SK-N-MC (cell line): ENCODE data around the gene CDC16.

Source experiments
- EZH2 ChIP-seq: fragments of 200-600 bp; sonication (generic); IDR thresholded peaks from one replicate; pipeline ENCODE4 v1.6.1; 2017; ENCODE audit warnings: antibody characterized with exemption
- POLR2AphosphoS5 ChIP-seq: IDR thresholded peaks from 2 replicates; pipeline ENCODE4 v1.6.1; 2012; ENCODE audit warnings: mild to moderate bottlenecking, low read depth, low read length, borderline replicate concordance

GRCh38 chr13:114303700-114304327, 69.1 kb downstream of the CDC16 start:
- TF ChIP-seq EZH2 (no peak), POLR2AphosphoS5 (no peak)
